ENCODE data around the gene NR0B2.

The NR0B2 gene

GRCh38 chr1:26907071-26907917 lies 6.5 kb downstream of the NR0B2 start:
- no peak overlapping the region for H3K4me3 ChIP-seq (ENCODE audit: low read length)
- TF ChIP-seq CTCF (conservative IDR thresholded peaks at IDR 0.05; ENCODE audit: low read length): no peak
- peak; percentile 72 for DNase-seq (ENCODE audit: low read depth)

GRCh38 chr1:26900815-26901511 lies 12.8 kb downstream of the NR0B2 start:
- no peak for TF ChIP-seq CTCF (conservative IDR thresholded peaks at IDR 0.05; ENCODE audit: low read length)
- peak overlapping the region; percentile 99 for H3K4me3 ChIP-seq (ENCODE audit: low read length)
- no peak for DNase-seq (ENCODE audit: low read depth)

DNA sequence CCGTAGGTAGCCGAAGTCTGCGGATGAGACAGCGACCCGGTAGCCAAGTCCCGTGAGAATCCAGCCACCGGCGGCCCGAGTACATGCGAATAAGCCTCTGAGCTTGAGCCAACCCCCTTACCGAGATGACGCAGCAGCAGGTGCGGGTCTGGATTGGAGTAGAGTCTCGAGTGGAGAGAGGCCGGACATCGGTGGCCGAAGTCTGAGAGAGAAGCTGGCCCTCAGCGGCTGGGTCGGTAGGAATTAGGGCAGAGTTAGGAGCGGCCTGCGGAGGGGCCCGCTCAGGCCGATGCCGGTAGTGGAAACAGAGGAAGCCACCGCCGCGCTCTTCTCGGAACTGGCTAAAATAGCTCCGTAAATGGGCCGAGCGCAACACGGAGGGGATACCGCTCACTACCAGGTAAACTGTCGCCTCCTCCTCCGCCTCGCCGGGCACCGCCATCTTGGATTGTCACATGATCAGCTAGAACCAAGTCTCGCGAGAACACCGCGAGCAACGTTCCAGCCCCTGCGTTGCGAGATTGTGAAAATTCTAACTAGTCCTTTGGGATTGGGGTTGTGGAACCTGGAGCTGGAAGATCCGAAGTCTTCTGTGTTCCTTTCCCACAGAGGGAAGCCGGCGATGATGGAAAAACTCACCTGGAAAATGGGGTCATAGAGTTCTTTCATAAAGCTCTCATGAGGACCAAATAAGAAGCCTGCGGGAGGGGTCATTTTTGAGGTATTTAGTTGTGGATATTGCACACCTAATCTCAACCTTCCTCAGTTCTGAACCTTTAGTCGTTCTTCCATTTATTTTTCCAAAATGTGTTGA lies 13.6 kb downstream of the NR0B2 start, which contains the start of gene GPATCH3:
Gene GPATCH3 (minus strand): TSS at position 467 of the 814 bp plus-strand sequence. CDS start 25 bp downstream, at position 442.
- peak; percentile 91 for DNase-seq (ENCODE audit: low read depth)
- H3K4me3 ChIP-seq (ENCODE audit: low read length): peak within 1 kb of the TSS; percentile 99
- TF ChIP-seq CTCF (conservative IDR thresholded peaks at IDR 0.05; ENCODE audit: low read length): no peak

DNA sequence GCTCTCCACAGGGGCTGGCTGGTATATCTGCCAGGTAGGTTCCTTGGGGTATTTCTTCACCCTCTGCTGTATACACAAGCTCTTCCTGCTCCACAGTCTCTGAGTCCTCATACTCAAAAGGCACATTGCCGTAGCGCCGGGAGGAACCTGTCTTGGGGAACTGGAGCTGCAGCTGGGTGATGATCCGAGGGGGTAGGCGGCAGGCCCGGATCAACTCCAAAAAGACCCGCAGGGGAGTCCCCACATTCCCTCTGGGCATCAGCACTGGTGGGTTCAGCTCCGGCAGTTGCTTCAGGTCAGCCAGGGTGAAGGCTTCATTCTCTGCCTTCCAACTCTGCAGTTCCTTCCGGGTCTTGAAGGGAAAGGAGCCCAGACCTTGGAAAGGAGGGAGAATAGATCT lies 16.4 kb downstream of the NR0B2 start:
- no peak for TF ChIP-seq CTCF (conservative IDR thresholded peaks at IDR 0.05; ENCODE audit: low read length)
- H3K4me3 ChIP-seq (ENCODE audit: low read length): no peak overlapping the region
- DNase-seq (ENCODE audit: low read depth): no peak

DNA sequence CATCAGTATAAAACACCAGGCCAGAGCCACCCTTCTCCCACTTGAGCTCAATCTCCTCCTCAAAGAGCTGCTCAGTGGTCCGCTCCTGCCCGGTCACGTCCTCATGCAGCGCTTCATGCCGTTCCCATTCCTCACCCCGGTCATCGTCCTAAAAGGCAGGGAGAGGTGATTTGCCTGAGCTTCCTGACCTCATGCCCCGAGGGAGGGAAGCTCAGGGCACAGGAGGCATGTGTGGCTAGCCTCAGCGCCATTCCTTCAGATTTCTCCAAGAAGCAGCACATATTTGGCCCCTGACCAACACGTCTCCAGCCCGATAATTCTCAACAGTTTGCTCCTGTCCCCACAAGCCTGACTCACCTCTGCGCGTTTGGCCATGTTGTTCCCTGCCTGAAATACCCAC lies 19.5 kb downstream of the NR0B2 start:
- TF ChIP-seq CTCF (conservative IDR thresholded peaks at IDR 0.05; ENCODE audit: low read length): no peak
- DNase-seq (ENCODE audit: low read depth): no peak
- H3K4me3 ChIP-seq (ENCODE audit: low read length): no peak overlapping the region

DNA sequence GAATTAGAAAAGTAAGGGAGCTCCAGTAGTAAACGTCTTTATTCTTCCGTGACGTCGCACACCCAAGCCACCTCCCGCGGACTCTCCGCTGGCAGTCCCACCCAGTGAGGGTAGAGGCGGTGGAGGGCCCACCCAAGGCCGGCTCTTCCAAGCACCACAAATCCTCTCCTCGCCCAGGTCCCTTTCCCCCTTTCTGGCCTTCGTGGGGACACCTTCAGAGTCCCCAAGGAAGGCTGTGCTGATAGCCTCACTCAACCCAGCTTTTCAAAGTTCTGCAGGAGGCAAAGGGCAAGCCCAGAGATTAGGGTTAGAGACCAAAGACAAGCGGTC lies 23.3 kb downstream of the NR0B2 start:
- no peak for TF ChIP-seq CTCF (conservative IDR thresholded peaks at IDR 0.05; ENCODE audit: low read length)
- peak overlapping the region; percentile 92 for H3K4me3 ChIP-seq (ENCODE audit: low read length)
- DNase-seq (ENCODE audit: low read depth): no peak
